Measurements from ENCODE around the gene INKA1. TPM values are rescaled to one million over a fixed set of nuclear protein-coding genes. Genes with fewer than 3 reads are reported as not detected.

INKA1 gene
- total RNA-seq, 1 donor from 2014 or later, result 2.3 TPM

GRCh38 chr3:49842843-49843517 lies 39.9 kb downstream of the INKA1 start:
- H3K9me3 Mint-ChIP-seq, result no peaks in the 10 kb centered on the region
- peaks cover 1% of the 10 kb centered on the region for H3K4me1 Mint-ChIP-seq (ENCODE audit: low read depth)
- H3K27ac Mint-ChIP-seq, result no peak overlapping the region
- H3K36me3 Mint-ChIP-seq (ENCODE audit: low read depth), result peaks cover 15% of the 10 kb centered on the region
- no peak for DNase-seq (ENCODE audit: low spot score)
- no peaks in the 10 kb centered on the region for H3K27me3 Mint-ChIP-seq (ENCODE audit: low read depth)
- H3K4me3 Mint-ChIP-seq (ENCODE audit: low read depth), result no peak overlapping the region
- intact Hi-C loops (cut with micrococcal nuclease), result no loop called here

GRCh38 chr3:49844464-49845183 lies 41.6 kb downstream of the INKA1 start:
- DNase-seq (ENCODE audit: low spot score), result no peak
- no peaks in the 10 kb centered on the region for H3K27me3 Mint-ChIP-seq (ENCODE audit: low read depth)
- intact Hi-C loops (cut with micrococcal nuclease), result no loop called here
- H3K4me3 Mint-ChIP-seq (ENCODE audit: low read depth), result no peak overlapping the region
- no peaks in the 10 kb centered on the region for H3K9me3 Mint-ChIP-seq
- peaks cover 12% of the 10 kb centered on the region for H3K36me3 Mint-ChIP-seq (ENCODE audit: low read depth)
- no peaks in the 10 kb centered on the region for H3K4me1 Mint-ChIP-seq (ENCODE audit: low read depth)
- no peak overlapping the region for H3K27ac Mint-ChIP-seq

GRCh38 chr3:49845694-49846093 lies 42.6 kb downstream of the INKA1 start:
- no peak overlapping the region for H3K27ac Mint-ChIP-seq
- H3K36me3 Mint-ChIP-seq (ENCODE audit: low read depth), result peaks cover 15% of the 10 kb centered on the region
- intact Hi-C loops (cut with micrococcal nuclease), result no loop called here
- no peak for DNase-seq (ENCODE audit: low spot score)
- H3K9me3 Mint-ChIP-seq, result no peaks in the 10 kb centered on the region
- no peak overlapping the region for H3K4me3 Mint-ChIP-seq (ENCODE audit: low read depth)
- no peaks in the 10 kb centered on the region for H3K4me1 Mint-ChIP-seq (ENCODE audit: low read depth)
- H3K27me3 Mint-ChIP-seq (ENCODE audit: low read depth), result no peaks in the 10 kb centered on the region

Other genes with a start within 250 kb of the INKA1 start
- 0.09 and 0.11 TPM in 2 replicates for gene BSN, start 248.8 kb upstream of the INKA1 start, total RNA-seq
- 111 and 113 TPM in 2 replicates for gene APEH, start 128.9 kb upstream of the INKA1 start, total RNA-seq
- 8.3 and 11.1 TPM in 2 replicates for gene MST1, start 113.8 kb upstream of the INKA1 start, total RNA-seq
- gene RNF123, start 113.7 kb upstream of the INKA1 start, total RNA-seq, result 43.0 and 45.1 TPM in 2 replicates
- not detected in 2 replicates for gene AMIGO3, start 83.6 kb upstream of the INKA1 start, total RNA-seq
- gene GMPPB, start 79.3 kb upstream of the INKA1 start, total RNA-seq, result 45.9 and 48.0 TPM in 2 replicates
- gene IP6K1, start 16.7 kb upstream of the INKA1 start, total RNA-seq, result 36.9 and 40.7 TPM in 2 replicates
- gene CDHR4, start 3.4 kb upstream of the INKA1 start, total RNA-seq, result 0.16 TPM in 1 of 2 replicates, not detected in the other
- 92.0 and 95.7 TPM in 2 replicates for gene UBA7, start 10.7 kb downstream of the INKA1 start, total RNA-seq
- 21.0 and 26.6 TPM in 2 replicates for gene TRAIP, start 53.3 kb downstream of the INKA1 start, total RNA-seq
- 0.39 and 0.46 TPM in 2 replicates for gene CAMKV, start 66.6 kb downstream of the INKA1 start, total RNA-seq
- gene MST1R, start 100.6 kb downstream of the INKA1 start, total RNA-seq, result 1.2 and 1.3 TPM in 2 replicates
- 15.1 and 15.7 TPM in 2 replicates for gene MON1A, start 126.5 kb downstream of the INKA1 start, total RNA-seq
- 99.2 and 104 TPM in 2 replicates for gene RBM6, start 136.9 kb downstream of the INKA1 start, total RNA-seq

All from activated T-helper 2 cell treated with anti-CD3 and anti-CD28 coated beads, Interferon-gamma antibody, Interleukin-2, Interleukin-4, amounts not matched to agents 10 μg/mL and 5 μg/mL and 100 μg/mL, durations not matched to agents 14 hours and 24 hours and 36 hours (primary cell).